MM.1S (cell line): ENCODE data around the gene DHX38.

Experiments used
- DNase-seq: peaks from one replicate; pipeline ENCODE4 v3.0.0-alpha.2; 2015
- H2AFZ ChIP-seq: fragments of 300-600 bp; sonication (generic); 2 replicates; pipeline ENCODE4 v1.6.0; 2016; ENCODE audit warnings: antibody characterized with exemption, low read length
- H3F3A ChIP-seq: fragments of 300-600 bp; sonication (generic); 2 replicates; pipeline ENCODE4 v1.6.1; 2016; ENCODE audit warnings: mild to moderate bottlenecking, antibody characterized with exemption, low read length, moderate library complexity, mixed read lengths; ENCODE audit not compliant: insufficient read depth
- H3K27ac ChIP-seq: fragments of 300-600 bp; sonication (generic); 2 replicates; pipeline ENCODE4 v1.5.1; 2016; ENCODE audit warnings: mild to moderate bottlenecking, low read length
- H3K27me3 ChIP-seq: fragments of 300-600 bp; sonication (generic); replicated peaks from 2 replicates; pipeline ENCODE4 v1.6.0; 2016; ENCODE audit warnings: low read length; ENCODE audit not compliant: insufficient read depth
- H3K36me3 ChIP-seq: fragments of 300-600 bp; sonication (generic); replicated peaks from 2 replicates; pipeline ENCODE4 v1.6.1; 2016; ENCODE audit warnings: mild to moderate bottlenecking, low read length, mixed read lengths; ENCODE audit not compliant: insufficient read depth
- H3K4me1 ChIP-seq: fragments of 300-600 bp; sonication (generic); 2 replicates; pipeline ENCODE4 v1.6.1; 2016; ENCODE audit warnings: low read length, mixed read lengths
- H3K4me2 ChIP-seq: fragments of 300-600 bp; sonication (generic); 2 replicates; pipeline ENCODE4 v1.6.0; 2016; ENCODE audit warnings: low read depth, low read length
- H3K4me3 ChIP-seq: fragments of 300-600 bp; sonication (generic); 2 replicates; pipeline ENCODE4 v1.5.1; 2016; ENCODE audit warnings: low read length, mixed read lengths
- H3K79me2 ChIP-seq: fragments of 300-600 bp; sonication (generic); 2 replicates; pipeline ENCODE4 v1.6.1; 2016; ENCODE audit warnings: mixed run types, low read length, mixed read lengths
- H3K9ac ChIP-seq: fragments of 300-600 bp; sonication (generic); 2 replicates; pipeline ENCODE4 v1.6.1; 2016; ENCODE audit warnings: low read length, mixed read lengths
- H3K9me2 ChIP-seq: fragments of 300-600 bp; sonication (generic); replicated peaks from 2 replicates; pipeline ENCODE4 v1.6.1; 2016; ENCODE audit warnings: mild to moderate bottlenecking, low read length, mixed read lengths; ENCODE audit not compliant: insufficient read depth
- H3K9me3 ChIP-seq: fragments of 300-600 bp; sonication (generic); replicated peaks from 2 replicates; pipeline ENCODE4 v1.6.1; 2016; ENCODE audit warnings: mild to moderate bottlenecking, low read length, mixed read lengths; ENCODE audit not compliant: insufficient read depth
- H4K20me1 ChIP-seq: fragments of 300-600 bp; sonication (generic); 2 replicates; pipeline ENCODE4 v1.6.1; 2016; ENCODE audit warnings: mild to moderate bottlenecking, low read length, moderate library complexity, mixed read lengths; ENCODE audit not compliant: insufficient read depth
- CTCF ChIP-seq: fragments of 300-600 bp; sonication (generic); IDR thresholded peaks from 2 replicates; pipeline ENCODE4 v1.5.1; 2016; ENCODE audit warnings: antibody characterized with exemption, low read length, mixed read lengths
- EZH2 ChIP-seq: fragments of 300-600 bp; sonication (generic); optimal IDR thresholded peaks from 2 replicates; pipeline ENCODE3; 2017; ENCODE audit warnings: low read depth, mild to moderate bottlenecking, antibody characterized with exemption, low read length, mixed read lengths
- EZH2phosphoT487 ChIP-seq: fragments of 300-600 bp; sonication (generic); IDR thresholded peaks from 2 replicates; pipeline ENCODE4 v1.6.1; 2018; ENCODE audit warnings: antibody characterized with exemption, low read length

Gene DHX38

GRCh38 chr16:72083778-72084404 is 9.8 kb upstream of the DHX38 start:
- Histone ChIP-seq H3K36me3 (peaks cover 5% of the 10 kb centered on the region), H3K79me2 (no peaks in the 10 kb centered on the region), H3K9me2 (no peaks in the 10 kb centered on the region), H3F3A (no peaks in the 10 kb centered on the region), H3K27ac (no peak overlapping the region), H3K9me3 (no peaks in the 10 kb centered on the region), H4K20me1 (no peaks in the 10 kb centered on the region), H3K9ac (no peak overlapping the region), H3K4me3 (no peak overlapping the region), H3K27me3 (no peaks in the 10 kb centered on the region), H3K4me2 (no peak overlapping the region), H3K4me1 (no peaks in the 10 kb centered on the region), H2AFZ (no peak overlapping the region)
- no peak for TF ChIP-seq CTCF
- TF ChIP-seq EZH2: no peak
- no peak for TF ChIP-seq EZH2phosphoT487
- DNase-seq: no peak

DNA sequence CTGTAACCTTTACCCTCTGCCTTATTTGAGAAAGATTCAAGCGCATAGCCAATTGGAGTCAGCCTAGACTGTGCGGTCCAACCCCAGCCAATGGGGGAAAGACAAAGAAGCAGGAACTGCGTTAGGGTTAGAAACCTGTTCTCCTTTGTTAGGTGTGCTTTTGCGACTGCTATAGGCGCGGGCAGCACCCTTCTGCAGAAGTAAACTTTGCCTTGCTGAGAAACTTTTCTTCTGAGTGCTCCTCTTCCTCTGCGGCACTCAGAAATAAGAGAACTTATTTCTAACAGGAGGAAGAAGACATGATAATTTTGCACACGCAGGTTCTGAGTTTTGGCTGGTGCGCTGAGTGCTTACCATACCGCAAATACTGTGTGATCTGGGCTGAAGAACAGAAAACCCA is 9.2 kb upstream of the DHX38 start:
- no peak for DNase-seq
- no peaks in the 10 kb centered on the region for H3K9me3 ChIP-seq
- H3F3A ChIP-seq: no peaks in the 10 kb centered on the region
- no peak overlapping the region for H3K27ac ChIP-seq
- TF ChIP-seq EZH2 (no peak), EZH2phosphoT487 (no peak)
- H4K20me1 ChIP-seq: no peaks in the 10 kb centered on the region
- H3K9me2 ChIP-seq: no peaks in the 10 kb centered on the region
- no peak overlapping the region for H3K9ac ChIP-seq
- no peak overlapping the region for H3K4me3 ChIP-seq
- H3K4me2 ChIP-seq: no peak overlapping the region
- H3K36me3 ChIP-seq: peaks cover 6% of the 10 kb centered on the region
- no peaks in the 10 kb centered on the region for H3K4me1 ChIP-seq
- H3K27me3 ChIP-seq: no peaks in the 10 kb centered on the region
- H2AFZ ChIP-seq: no peak overlapping the region
- H3K79me2 ChIP-seq: 0 out of 2 replicates have a peak, but pooled peaks cover under 1% of the 10 kb centered on the region

DNA sequence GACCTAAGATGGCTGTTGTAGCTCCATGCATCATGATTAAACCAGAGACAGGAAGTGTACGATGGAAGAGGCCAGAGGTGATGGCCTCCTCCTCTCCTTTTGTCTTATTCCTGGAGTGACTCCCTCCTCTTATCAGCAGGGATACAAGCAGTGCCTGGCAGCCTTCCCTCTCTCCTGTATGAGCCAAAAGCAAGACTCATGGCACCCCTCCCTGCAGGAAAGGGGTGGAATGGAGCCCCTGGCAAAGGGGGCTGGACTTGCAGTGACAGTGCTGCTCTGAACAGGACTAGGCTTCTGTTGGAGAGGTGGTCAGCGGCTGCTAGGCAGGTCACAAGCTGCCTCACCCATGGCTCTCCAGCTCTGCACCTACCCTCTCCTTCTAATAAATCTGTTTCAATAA is 8.6 kb upstream of the DHX38 start:
- peaks cover 6% of the 10 kb centered on the region for H3K79me2 ChIP-seq
- H4K20me1 ChIP-seq: no peaks in the 10 kb centered on the region
- peaks cover 8% of the 10 kb centered on the region for H3K36me3 ChIP-seq
- H3K27me3 ChIP-seq: no peaks in the 10 kb centered on the region
- H3K4me1 ChIP-seq: no peaks in the 10 kb centered on the region
- H3K9ac ChIP-seq: no peak overlapping the region
- H3K9me3 ChIP-seq: no peaks in the 10 kb centered on the region
- no peak overlapping the region for H3K27ac ChIP-seq
- no peak overlapping the region for H3K4me3 ChIP-seq
- H2AFZ ChIP-seq: no peak overlapping the region
- DNase-seq: no peak
- H3K9me2 ChIP-seq: no peaks in the 10 kb centered on the region
- no peak overlapping the region for H3K4me2 ChIP-seq
- TF ChIP-seq EZH2phosphoT487 (no peak), EZH2 (no peak), CTCF (no peak)
- H3F3A ChIP-seq: no peaks in the 10 kb centered on the region

- DNase-seq: no peak
- Histone ChIP-seq H3K9me2 (no peaks in the 10 kb centered on the region), H3K79me2 (peaks cover 64% of the 10 kb centered on the region), H3K9ac (no peak overlapping the region), H2AFZ (no peak overlapping the region), H3K27me3 (no peaks in the 10 kb centered on the region), H3K4me1 (peaks cover 13% of the 10 kb centered on the region), H3K27ac (no peak overlapping the region), H3K4me2 (peak overlapping the region; percentile 9; the same call in 1 of the 2 replicates), H3K36me3 (peaks cover 5% of the 10 kb centered on the region), H4K20me1 (no peaks in the 10 kb centered on the region), H3K4me3 (no peak overlapping the region), H3F3A (peaks cover 4% of the 10 kb centered on the region), H3K9me3 (no peaks in the 10 kb centered on the region)
- TF ChIP-seq EZH2 (no peak), EZH2phosphoT487 (no peak), CTCF (no peak)
Measured at GRCh38 chr16:72091217-72091616, 2.4 kb upstream of the DHX38 start.
